H1 (cell line): ENCODE results near the gene CAST.

Experiments used
- CHD2 ChIP-seq: IDR thresholded peaks from 2 replicates; pipeline ENCODE4 v1.6.1; 2012; ENCODE audit warnings: low read length, improper control_type of control experiment
- CHD7 ChIP-seq: fragments of 300-600 bp; sonication (generic); IDR thresholded peaks from 2 replicates; pipeline ENCODE4 v1.7.1; 2012; ENCODE audit warnings: low read length, moderate library complexity, mild to moderate bottlenecking, inconsistent platforms; ENCODE audit not compliant: insufficient replicate concordance
- CTCF ChIP-seq, 3 experiments: IDR thresholded peaks; 1 replicate in 2 of 3; 2 replicates in 1 of 3; pipeline versions ENCODE4 v1.5.1 to v1.6.1; 2011; ENCODE audit warnings: low read length in 3 of 3, mild to moderate bottlenecking in 3 of 3, inconsistent platforms in 2 of 3, low read depth in 1 of 3, moderate library complexity in 1 of 3; ENCODE audit not compliant: insufficient read depth in 1 of 3; ENCODE audit errors: control extremely low read depth in 1 of 3
- EP300 ChIP-seq, 2 experiments: IDR thresholded peaks; 1 replicate in 1 of 2; 2 replicates in 1 of 2; pipeline ENCODE4 v1.6.1; 2011 to 2012; ENCODE audit warnings: low read depth in 2 of 2, low read length in 2 of 2, mild to moderate bottlenecking in 2 of 2, borderline replicate concordance in 1 of 2, inconsistent platforms in 1 of 2, moderate library complexity in 1 of 2
- EZH2 ChIP-seq: fragments of 200-600 bp; sonication (generic); IDR thresholded peaks from 2 replicates; pipeline ENCODE4 v1.7.1; 2012; ENCODE audit warnings: low read depth, mild to moderate bottlenecking, moderate library complexity, low read length, inconsistent platforms; ENCODE audit not compliant: severe bottlenecking
- HDAC2 ChIP-seq, 2 experiments: fragments of 300-600 bp in 1 of 2; sonication (generic) in 1 of 2; IDR thresholded peaks; 2 replicates each; pipeline ENCODE4 v1.6.1; 2011 to 2012; ENCODE audit warnings: low read depth in 2 of 2, low read length in 2 of 2, mild to moderate bottlenecking in 2 of 2, moderate library complexity in 2 of 2, borderline replicate concordance in 1 of 2, inconsistent platforms in 1 of 2
- JUND ChIP-seq: IDR thresholded peaks from 2 replicates; pipeline ENCODE4 v1.6.1; 2011; ENCODE audit warnings: mild to moderate bottlenecking, improper control_type of control experiment, low read length
- POLR2A ChIP-seq, 2 experiments: IDR thresholded peaks; 1 replicate in 1 of 2; 2 replicates in 1 of 2; pipeline ENCODE4 v1.6.1; 2011; ENCODE audit warnings: low read depth in 2 of 2, low read length in 2 of 2, mild to moderate bottlenecking in 2 of 2; ENCODE audit errors: control extremely low read depth in 1 of 2
- POLR2AphosphoS5 ChIP-seq: IDR thresholded peaks from 2 replicates; pipeline ENCODE4 v1.6.1; 2011; ENCODE audit warnings: low read depth, low read length
- RAD21 ChIP-seq, 2 experiments: IDR thresholded peaks in 1 of 2; conservative IDR thresholded peaks in 1 of 2; 2 replicates each; pipeline ENCODE4 v1.6.1; 2011; ENCODE audit warnings: low read depth in 2 of 2, low read length in 2 of 2, improper control_type of control experiment in 1 of 2, inconsistent platforms in 1 of 2, mild to moderate bottlenecking in 1 of 2, moderate library complexity in 1 of 2
- SIRT6 ChIP-seq: IDR thresholded peaks from one replicate; pipeline ENCODE4 v1.7.1; 2012; ENCODE audit warnings: low read length, inconsistent platforms
- SP1 ChIP-seq: IDR thresholded peaks from 2 replicates; pipeline ENCODE4 v1.6.1; 2011; ENCODE audit warnings: low read depth, low read length

GRCh38 chr5:96690861-96691260 is 28.7 kb downstream of the CAST start:
- TF ChIP-seq CTCF (IDR thresholded peaks at IDR 0.05; ENCODE audit: control extremely low read depth in 1 of 3, insufficient read depth in 1 of 3, low read depth in 1 of 3, low read length in 3 of 3) (no peak), POLR2A (IDR thresholded peaks at IDR 0.05; ENCODE audit: control extremely low read depth in 1 of 2, low read depth in 2 of 2, low read length in 2 of 2) (no peak), JUND (no peak), POLR2AphosphoS5 (no peak), EZH2 (no peak), EP300 (IDR thresholded peaks at IDR 0.05; ENCODE audit: borderline replicate concordance in 1 of 2, low read depth in 2 of 2, low read length in 2 of 2) (no peak), CHD7 (no peak), CHD2 (no peak), HDAC2 (IDR thresholded peaks at IDR 0.05; ENCODE audit: borderline replicate concordance in 1 of 2, low read depth in 2 of 2, low read length in 2 of 2) (no peak), SP1 (no peak), RAD21 (IDR thresholded peaks at IDR 0.05 in 1 of 2, conservative IDR thresholded peaks at IDR 0.05 in 1 of 2; ENCODE audit: low read depth in 2 of 2, low read length in 2 of 2) (no peak), SIRT6 (no peak)
